Caco-2 (cell line): ENCODE measurements around the gene PRPF18. TPM values are rescaled to one million over a fixed set of nuclear protein-coding genes. Genes with fewer than 3 reads are reported as not detected.

Source experiments
- total RNA-seq: library from RNA; stranded (reverse); gene quantifications from 2 replicates; pipeline ENCODE4 v1.2.3, GENCODE V29; 2022

Gene PRPF18
- total RNA-seq, 1 experiment from 2014 or later: 31.0 TPM

Other genes starting within 250 kb of the PRPF18 start
- 129 and 139 TPM in 2 replicates for gene SEPHS1, start 238.7 kb upstream of the PRPF18 start, total RNA-seq
- 24.6 and 27.8 TPM in 2 replicates for gene BEND7, start 58.0 kb upstream of the PRPF18 start, total RNA-seq